Measurements from ENCODE around the gene ZNF552. TPM values are rescaled to one million over a fixed set of nuclear protein-coding genes. Genes with fewer than 3 reads are reported as not detected.
"Not testable (repeated sequence)": the region's sequence is repeated elsewhere in the genome, so short reads cannot be mapped to it uniquely, and the experiment has no call there.

ZNF552 gene
- polyA plus RNA-seq, 1 donor = 7.1 TPM

GRCh38 chr19:57818378-57818777 lies 3.7 kb upstream of the ZNF552 start:
- DNase-seq = no peak

- no peak for DNase-seq
These were observed 3.3 kb upstream of the ZNF552 start for GRCh38 chr19:57817976-57818375.

GRCh38 chr19:57816652-57817051 lies 1.9 kb upstream of the ZNF552 start:
- no peak for DNase-seq

GRCh38 chr19:57815247-57816075 lies 748 bp upstream of the ZNF552 start:
- DNase-seq = no peak

GRCh38 chr19:57813919-57814504 lies 701 bp downstream of the ZNF552 start:
- DNase-seq = no peak

GRCh38 chr19:57812975-57813820 lies 1.5 kb downstream of the ZNF552 start:
- not testable (repeated sequence) for DNase-seq

- DNase-seq = no peak
These were observed 2.5 kb downstream of the ZNF552 start for GRCh38 chr19:57812226-57812625.

GRCh38 chr19:57810410-57811295 lies 4.1 kb downstream of the ZNF552 start:
- DNase-seq = not testable (repeated sequence)

GRCh38 chr19:57807541-57807940 lies 7.2 kb downstream of the ZNF552 start:
- DNase-seq = no peak

- DNase-seq = peak; percentile 47
These were observed 11.0 kb downstream of the ZNF552 start for GRCh38 chr19:57803594-57804325.

- no peak for DNase-seq
These were observed 11.5 kb downstream of the ZNF552 start for GRCh38 chr19:57803265-57803593.

GRCh38 chr19:57802269-57802668 lies 12.4 kb downstream of the ZNF552 start:
- no peak for DNase-seq

GRCh38 chr19:57800696-57801095 lies 14.0 kb downstream of the ZNF552 start:
- no peak for DNase-seq

- not testable (repeated sequence) for DNase-seq
These were observed 18.1 kb downstream of the ZNF552 start for GRCh38 chr19:57796580-57796979.

- no peak for DNase-seq
These were observed 25.4 kb downstream of the ZNF552 start for GRCh38 chr19:57789288-57789687.

- no peak for DNase-seq
These were observed 26.5 kb downstream of the ZNF552 start for GRCh38 chr19:57788114-57788692.

- no peak for DNase-seq
These were observed 27.8 kb downstream of the ZNF552 start for GRCh38 chr19:57786906-57787305.

GRCh38 chr19:57786286-57786685 lies 28.4 kb downstream of the ZNF552 start:
- no peak for DNase-seq

- no peak for DNase-seq
These were observed 35.4 kb downstream of the ZNF552 start for GRCh38 chr19:57779220-57779845.

GRCh38 chr19:57778336-57778735 lies 36.4 kb downstream of the ZNF552 start:
- DNase-seq = no peak

Measured in hindlimb muscle (tissue), 1 donor.